ENCODE results near the gene ABTB1. TPM values are rescaled to one million over a fixed set of nuclear protein-coding genes. Genes with fewer than 3 reads are reported as not detected.

ABTB1 gene
- total RNA-seq, 1 experiment from 2014 or later, result 12.5 TPM

DNA sequence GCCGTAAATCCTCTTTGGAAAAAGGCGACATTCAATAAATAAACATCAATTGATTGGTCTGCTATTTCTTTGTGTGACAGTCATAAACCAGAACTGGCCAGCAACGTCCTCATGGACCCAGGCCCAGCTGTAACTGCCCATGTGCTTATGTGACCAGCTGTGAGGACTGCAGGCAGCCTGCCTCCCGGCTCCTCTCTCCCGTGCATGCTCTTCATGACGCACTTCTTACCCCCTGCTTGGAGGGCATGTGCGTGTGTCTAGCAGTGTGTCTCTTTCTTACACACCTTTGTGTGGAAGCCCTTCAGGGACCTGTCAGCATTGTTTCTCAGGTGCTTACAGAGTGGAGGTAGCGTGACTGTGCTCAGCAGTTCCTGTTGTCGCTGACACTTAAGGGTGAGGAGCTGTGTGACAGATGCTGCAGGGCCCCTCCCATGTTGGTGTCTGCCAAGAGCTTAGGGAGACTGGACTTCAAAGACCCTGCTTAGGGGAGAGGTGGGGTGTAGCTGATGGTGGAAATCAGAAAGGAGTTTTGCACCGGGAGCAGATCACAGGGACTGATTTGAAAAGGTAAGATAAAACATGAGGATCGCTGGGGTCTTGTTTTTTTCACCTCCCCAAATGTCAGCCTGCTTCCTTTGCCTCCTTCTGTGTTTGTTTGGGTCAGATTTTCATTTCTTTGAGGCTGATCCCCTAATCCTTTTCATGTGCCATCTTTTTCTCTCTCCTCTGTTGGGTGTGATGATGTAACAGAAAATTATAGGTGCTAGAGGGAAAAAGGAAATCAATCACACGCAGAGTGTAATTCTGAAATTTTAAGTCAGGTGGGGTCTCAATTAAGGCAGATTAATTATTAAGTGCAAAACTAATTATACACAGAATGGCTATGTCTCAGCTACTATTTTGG is 41.7 kb upstream of the ABTB1 start:
- H3K4me1 Mint-ChIP-seq, result peaks cover 31% of the 10 kb centered on the region
- no peak overlapping the region for H3K4me3 Mint-ChIP-seq
- ATAC-seq, result no peak
- H3K27me3 Mint-ChIP-seq (ENCODE audit: low read depth), result peaks cover 44% of the 10 kb centered on the region
- TF ChIP-seq ZNF138 (CRISPR knock-in tag; conservative IDR thresholded peaks at IDR 0.05) (no peak), ZNF219 (CRISPR knock-in tag; IDR thresholded peaks at IDR 0.05; ENCODE audit: borderline replicate concordance) (no peak), CREM (CRISPR knock-in tag; IDR thresholded peaks at IDR 0.05) (no peak), KAT7 (CRISPR knock-in tag; IDR thresholded peaks at IDR 0.05; ENCODE audit: borderline replicate concordance) (no peak), CREB1 (CRISPR knock-in tag; IDR thresholded peaks at IDR 0.05) (no peak), OVOL2 (CRISPR knock-in tag; IDR thresholded peaks at IDR 0.05; ENCODE audit: borderline replicate concordance) (no peak), MXD4 (CRISPR knock-in tag; IDR thresholded peaks at IDR 0.05; ENCODE audit: borderline replicate concordance) (no peak), ZNF121 (CRISPR knock-in tag; IDR thresholded peaks at IDR 0.05) (no peak), CBFB (CRISPR knock-in tag; IDR thresholded peaks at IDR 0.05; ENCODE audit: low read depth) (no peak), ZNF232 (CRISPR knock-in tag; IDR thresholded peaks at IDR 0.05) (no peak), NR1H2 (CRISPR knock-in tag; IDR thresholded peaks at IDR 0.05) (no peak), ZNF671 (CRISPR knock-in tag; IDR thresholded peaks at IDR 0.05) (no peak)
- TF ChIP-seq, protein P1, sequence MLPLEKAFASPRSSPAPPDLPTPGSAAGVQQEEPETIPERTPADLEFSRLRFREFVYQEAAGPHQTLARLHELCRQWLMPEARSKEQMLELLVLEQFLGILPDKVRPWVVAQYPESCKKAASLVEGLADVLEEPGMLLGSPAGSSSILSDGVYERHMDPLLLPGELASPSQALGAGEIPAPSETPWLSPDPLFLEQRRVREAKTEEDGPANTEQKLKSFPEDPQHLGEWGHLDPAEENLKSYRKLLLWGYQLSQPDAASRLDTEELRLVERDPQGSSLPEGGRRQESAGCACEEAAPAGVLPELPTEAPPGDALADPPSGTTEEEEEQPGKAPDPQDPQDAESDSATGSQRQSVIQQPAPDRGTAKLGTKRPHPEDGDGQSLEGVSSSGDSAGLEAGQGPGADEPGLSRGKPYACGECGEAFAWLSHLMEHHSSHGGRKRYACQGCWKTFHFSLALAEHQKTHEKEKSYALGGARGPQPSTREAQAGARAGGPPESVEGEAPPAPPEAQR (CRISPR knock-in tag; IDR thresholded peaks at IDR 0.05), result no peak
- TF ChIP-seq, protein P2, sequence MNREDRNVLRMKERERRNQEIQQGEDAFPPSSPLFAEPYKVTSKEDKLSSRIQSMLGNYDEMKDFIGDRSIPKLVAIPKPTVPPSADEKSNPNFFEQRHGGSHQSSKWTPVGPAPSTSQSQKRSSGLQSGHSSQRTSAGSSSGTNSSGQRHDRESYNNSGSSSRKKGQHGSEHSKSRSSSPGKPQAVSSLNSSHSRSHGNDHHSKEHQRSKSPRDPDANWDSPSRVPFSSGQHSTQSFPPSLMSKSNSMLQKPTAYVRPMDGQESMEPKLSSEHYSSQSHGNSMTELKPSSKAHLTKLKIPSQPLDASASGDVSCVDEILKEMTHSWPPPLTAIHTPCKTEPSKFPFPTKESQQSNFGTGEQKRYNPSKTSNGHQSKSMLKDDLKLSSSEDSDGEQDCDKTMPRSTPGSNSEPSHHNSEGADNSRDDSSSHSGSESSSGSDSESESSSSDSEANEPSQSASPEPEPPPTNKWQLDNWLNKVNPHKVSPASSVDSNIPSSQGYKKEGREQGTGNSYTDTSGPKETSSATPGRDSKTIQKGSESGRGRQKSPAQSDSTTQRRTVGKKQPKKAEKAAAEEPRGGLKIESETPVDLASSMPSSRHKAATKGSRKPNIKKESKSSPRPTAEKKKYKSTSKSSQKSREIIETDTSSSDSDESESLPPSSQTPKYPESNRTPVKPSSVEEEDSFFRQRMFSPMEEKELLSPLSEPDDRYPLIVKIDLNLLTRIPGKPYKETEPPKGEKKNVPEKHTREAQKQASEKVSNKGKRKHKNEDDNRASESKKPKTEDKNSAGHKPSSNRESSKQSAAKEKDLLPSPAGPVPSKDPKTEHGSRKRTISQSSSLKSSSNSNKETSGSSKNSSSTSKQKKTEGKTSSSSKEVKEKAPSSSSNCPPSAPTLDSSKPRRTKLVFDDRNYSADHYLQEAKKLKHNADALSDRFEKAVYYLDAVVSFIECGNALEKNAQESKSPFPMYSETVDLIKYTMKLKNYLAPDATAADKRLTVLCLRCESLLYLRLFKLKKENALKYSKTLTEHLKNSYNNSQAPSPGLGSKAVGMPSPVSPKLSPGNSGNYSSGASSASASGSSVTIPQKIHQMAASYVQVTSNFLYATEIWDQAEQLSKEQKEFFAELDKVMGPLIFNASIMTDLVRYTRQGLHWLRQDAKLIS (CRISPR knock-in tag; IDR thresholded peaks at IDR 0.05; ENCODE audit: borderline replicate concordance), result no peak
- TF ChIP-seq, protein P3, sequence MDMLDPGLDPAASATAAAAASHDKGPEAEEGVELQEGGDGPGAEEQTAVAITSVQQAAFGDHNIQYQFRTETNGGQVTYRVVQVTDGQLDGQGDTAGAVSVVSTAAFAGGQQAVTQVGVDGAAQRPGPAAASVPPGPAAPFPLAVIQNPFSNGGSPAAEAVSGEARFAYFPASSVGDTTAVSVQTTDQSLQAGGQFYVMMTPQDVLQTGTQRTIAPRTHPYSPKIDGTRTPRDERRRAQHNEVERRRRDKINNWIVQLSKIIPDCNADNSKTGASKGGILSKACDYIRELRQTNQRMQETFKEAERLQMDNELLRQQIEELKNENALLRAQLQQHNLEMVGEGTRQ (CRISPR knock-in tag; IDR thresholded peaks at IDR 0.05), result no peak
- TF ChIP-seq, protein P4, sequence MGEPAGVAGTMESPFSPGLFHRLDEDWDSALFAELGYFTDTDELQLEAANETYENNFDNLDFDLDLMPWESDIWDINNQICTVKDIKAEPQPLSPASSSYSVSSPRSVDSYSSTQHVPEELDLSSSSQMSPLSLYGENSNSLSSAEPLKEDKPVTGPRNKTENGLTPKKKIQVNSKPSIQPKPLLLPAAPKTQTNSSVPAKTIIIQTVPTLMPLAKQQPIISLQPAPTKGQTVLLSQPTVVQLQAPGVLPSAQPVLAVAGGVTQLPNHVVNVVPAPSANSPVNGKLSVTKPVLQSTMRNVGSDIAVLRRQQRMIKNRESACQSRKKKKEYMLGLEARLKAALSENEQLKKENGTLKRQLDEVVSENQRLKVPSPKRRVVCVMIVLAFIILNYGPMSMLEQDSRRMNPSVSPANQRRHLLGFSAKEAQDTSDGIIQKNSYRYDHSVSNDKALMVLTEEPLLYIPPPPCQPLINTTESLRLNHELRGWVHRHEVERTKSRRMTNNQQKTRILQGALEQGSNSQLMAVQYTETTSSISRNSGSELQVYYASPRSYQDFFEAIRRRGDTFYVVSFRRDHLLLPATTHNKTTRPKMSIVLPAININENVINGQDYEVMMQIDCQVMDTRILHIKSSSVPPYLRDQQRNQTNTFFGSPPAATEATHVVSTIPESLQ (CRISPR knock-in tag; IDR thresholded peaks at IDR 0.05), result no peak
- TF ChIP-seq, protein P5, sequence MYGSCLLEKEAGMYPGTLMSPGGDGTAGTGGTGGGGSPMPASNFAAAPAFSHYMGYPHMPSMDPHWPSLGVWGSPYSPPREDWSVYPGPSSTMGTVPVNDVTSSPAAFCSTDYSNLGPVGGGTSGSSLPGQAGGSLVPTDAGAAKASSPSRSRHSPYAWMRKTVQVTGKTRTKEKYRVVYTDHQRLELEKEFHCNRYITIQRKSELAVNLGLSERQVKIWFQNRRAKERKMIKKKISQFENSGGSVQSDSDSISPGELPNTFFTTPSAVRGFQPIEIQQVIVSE (CRISPR knock-in tag; IDR thresholded peaks at IDR 0.05; ENCODE audit: borderline replicate concordance), result no peak
- TF ChIP-seq, protein P6, sequence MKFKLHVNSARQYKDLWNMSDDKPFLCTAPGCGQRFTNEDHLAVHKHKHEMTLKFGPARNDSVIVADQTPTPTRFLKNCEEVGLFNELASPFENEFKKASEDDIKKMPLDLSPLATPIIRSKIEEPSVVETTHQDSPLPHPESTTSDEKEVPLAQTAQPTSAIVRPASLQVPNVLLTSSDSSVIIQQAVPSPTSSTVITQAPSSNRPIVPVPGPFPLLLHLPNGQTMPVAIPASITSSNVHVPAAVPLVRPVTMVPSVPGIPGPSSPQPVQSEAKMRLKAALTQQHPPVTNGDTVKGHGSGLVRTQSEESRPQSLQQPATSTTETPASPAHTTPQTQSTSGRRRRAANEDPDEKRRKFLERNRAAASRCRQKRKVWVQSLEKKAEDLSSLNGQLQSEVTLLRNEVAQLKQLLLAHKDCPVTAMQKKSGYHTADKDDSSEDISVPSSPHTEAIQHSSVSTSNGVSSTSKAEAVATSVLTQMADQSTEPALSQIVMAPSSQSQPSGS (CRISPR knock-in tag; IDR thresholded peaks at IDR 0.05; ENCODE audit: borderline replicate concordance, low read depth), result no peak
- TF ChIP-seq, protein P7, sequence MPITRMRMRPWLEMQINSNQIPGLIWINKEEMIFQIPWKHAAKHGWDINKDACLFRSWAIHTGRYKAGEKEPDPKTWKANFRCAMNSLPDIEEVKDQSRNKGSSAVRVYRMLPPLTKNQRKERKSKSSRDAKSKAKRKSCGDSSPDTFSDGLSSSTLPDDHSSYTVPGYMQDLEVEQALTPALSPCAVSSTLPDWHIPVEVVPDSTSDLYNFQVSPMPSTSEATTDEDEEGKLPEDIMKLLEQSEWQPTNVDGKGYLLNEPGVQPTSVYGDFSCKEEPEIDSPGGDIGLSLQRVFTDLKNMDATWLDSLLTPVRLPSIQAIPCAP (CRISPR knock-in tag; IDR thresholded peaks at IDR 0.05), result no peak
- H3K9me3 Mint-ChIP-seq, result 0 out of 2 replicates have a peak, but pooled peaks cover 4% of the 10 kb centered on the region
- CTCF ChIA-PET, result interaction anchor here (1.3 kb wide), 1 partner anchor 56 kb away, joined by 4 read pairs; no protein-coding TSS in a partner anchor
- H3K27ac Mint-ChIP-seq, result no peak overlapping the region
- no peaks in the 10 kb centered on the region for H3K36me3 Mint-ChIP-seq
- DNase-seq (ENCODE audit: low spot score), result no peak
- POLR2A ChIA-PET, result no interaction called here
